ENCODE results near the gene CPN2. TPM values are rescaled to one million over a fixed set of nuclear protein-coding genes. Genes with fewer than 3 reads are reported as not detected.

The CPN2 gene
- polyA plus RNA-seq, 10 donors: 0.07 to 0.16 (median 0.09) TPM; not detected in 5

- peak in 1 of 3 donors; percentile 74 for DNase-seq
Observed at GRCh38 chr3:194314388-194315068, 36.6 kb downstream of the CPN2 start.

- DNase-seq: peak in 2 of 3 donors; percentile 73 to 91
Observed at GRCh38 chr3:194313560-194314387, 37.4 kb downstream of the CPN2 start.

- DNase-seq: peak; percentile 82 to 96 (median 83)
Observed at GRCh38 chr3:194312743-194313281, 38.3 kb downstream of the CPN2 start.

- no peak for DNase-seq
Observed at GRCh38 chr3:194312186-194312742, 38.9 kb downstream of the CPN2 start.

- DNase-seq: no peak
Observed at GRCh38 chr3:194311000-194311399, 40.1 kb downstream of the CPN2 start.

GRCh38 chr3:194310060-194310835, 40.9 kb downstream of the CPN2 start:
- peak in 1 of 3 donors; percentile 63 for DNase-seq

- DNase-seq: no peak
Observed at GRCh38 chr3:194308601-194309449, 42.3 kb downstream of the CPN2 start.

GRCh38 chr3:194307849-194308248, 43.3 kb downstream of the CPN2 start:
- no peak for DNase-seq

- no peak for DNase-seq
Observed at GRCh38 chr3:194306771-194307640, 44.1 kb downstream of the CPN2 start.

GRCh38 chr3:194306109-194306686, 44.9 kb downstream of the CPN2 start:
- no peak for DNase-seq

- no peak for DNase-seq
Observed at GRCh38 chr3:194305356-194306108, 45.6 kb downstream of the CPN2 start.

GRCh38 chr3:194304186-194304917, 46.8 kb downstream of the CPN2 start:
- DNase-seq: no peak

- no peak for DNase-seq
Observed at GRCh38 chr3:194303749-194304148, 47.4 kb downstream of the CPN2 start.

- DNase-seq: no peak
Observed at GRCh38 chr3:194301730-194302129, 49.4 kb downstream of the CPN2 start.

- DNase-seq: no peak
Observed at GRCh38 chr3:194300936-194301335, 50.2 kb downstream of the CPN2 start.

GRCh38 chr3:194300382-194300758, 50.8 kb downstream of the CPN2 start:
- peak; percentile 79 to 97 (median 94) for DNase-seq

GRCh38 chr3:194298331-194299227, 52.5 kb downstream of the CPN2 start:
- DNase-seq: no peak

Measured in muscle of back (tissue), 11 donors.